Measurements from ENCODE around the gene VAPA.

Gene VAPA

DNA sequence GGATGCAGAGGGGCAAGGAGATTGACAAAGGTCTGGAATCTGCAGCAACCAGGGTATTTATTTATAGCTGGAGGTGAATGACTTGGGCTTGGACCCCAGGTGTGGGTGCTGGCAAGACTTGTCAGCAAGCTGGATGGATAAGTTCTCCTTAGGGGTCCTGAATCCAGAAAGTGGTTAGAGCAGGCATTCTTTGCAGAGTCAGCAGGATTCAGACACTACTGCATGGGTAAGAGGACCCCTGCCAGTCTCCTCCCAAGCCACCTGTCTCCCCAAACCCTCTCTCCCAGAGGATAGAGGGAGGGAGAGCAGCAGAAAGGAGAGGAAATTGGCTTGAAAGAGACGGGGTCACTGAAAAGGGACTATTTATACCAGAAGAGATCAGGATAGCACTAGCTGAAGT lies 89.5 kb downstream of the VAPA start:
- TF ChIP-seq, protein P1, sequence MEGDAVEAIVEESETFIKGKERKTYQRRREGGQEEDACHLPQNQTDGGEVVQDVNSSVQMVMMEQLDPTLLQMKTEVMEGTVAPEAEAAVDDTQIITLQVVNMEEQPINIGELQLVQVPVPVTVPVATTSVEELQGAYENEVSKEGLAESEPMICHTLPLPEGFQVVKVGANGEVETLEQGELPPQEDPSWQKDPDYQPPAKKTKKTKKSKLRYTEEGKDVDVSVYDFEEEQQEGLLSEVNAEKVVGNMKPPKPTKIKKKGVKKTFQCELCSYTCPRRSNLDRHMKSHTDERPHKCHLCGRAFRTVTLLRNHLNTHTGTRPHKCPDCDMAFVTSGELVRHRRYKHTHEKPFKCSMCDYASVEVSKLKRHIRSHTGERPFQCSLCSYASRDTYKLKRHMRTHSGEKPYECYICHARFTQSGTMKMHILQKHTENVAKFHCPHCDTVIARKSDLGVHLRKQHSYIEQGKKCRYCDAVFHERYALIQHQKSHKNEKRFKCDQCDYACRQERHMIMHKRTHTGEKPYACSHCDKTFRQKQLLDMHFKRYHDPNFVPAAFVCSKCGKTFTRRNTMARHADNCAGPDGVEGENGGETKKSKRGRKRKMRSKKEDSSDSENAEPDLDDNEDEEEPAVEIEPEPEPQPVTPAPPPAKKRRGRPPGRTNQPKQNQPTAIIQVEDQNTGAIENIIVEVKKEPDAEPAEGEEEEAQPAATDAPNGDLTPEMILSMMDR (IDR thresholded peaks at IDR 0.05; ENCODE audit: insufficient read depth, low read depth, low read length, missing control alignments) = no peak
- no peak overlapping the region for H3K4me3 ChIP-seq (ENCODE audit: low read length)
- DNase-seq (ENCODE audit: low read depth) = no peak

- H3K4me3 ChIP-seq (ENCODE audit: low read length) = no peak overlapping the region
- TF ChIP-seq, protein P1 (IDR thresholded peaks at IDR 0.05; ENCODE audit: insufficient read depth, low read depth, low read length, missing control alignments) = no peak
- no peak for DNase-seq (ENCODE audit: low read depth)
These were observed 90.0 kb downstream of the VAPA start for GRCh38 chr18:10003866-10004265.

DNA sequence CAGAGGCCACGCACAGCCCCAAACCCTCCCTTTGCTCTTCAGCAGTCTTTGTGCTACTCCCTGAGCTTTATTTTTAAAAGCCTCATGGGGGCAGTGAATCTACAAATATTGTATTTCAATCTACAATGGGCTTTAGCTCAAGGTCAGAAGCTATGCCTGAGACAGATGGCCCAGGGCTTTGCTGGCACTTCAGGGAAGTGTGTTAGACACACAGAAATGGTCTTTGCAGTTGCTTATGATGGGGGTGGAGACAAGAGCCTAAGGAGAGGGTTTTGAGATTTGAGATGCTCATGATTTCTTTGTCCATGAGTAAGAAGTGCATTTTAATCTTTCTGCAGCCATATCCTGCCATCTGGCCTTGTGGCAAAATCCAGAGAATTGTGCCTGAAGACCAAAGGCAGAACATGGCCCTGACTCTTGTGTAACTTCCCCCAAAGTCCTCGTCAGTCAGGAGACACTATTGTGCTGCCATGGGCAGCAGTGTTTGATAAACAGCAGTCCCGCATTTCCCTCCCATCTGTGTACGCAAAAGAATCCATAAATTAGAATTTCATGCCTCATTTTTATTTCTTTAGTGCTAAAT lies 92.6 kb downstream of the VAPA start:
- TF ChIP-seq, protein P1 (IDR thresholded peaks at IDR 0.05; ENCODE audit: insufficient read depth, low read depth, low read length, missing control alignments) = peak; percentile 29
- H3K4me3 ChIP-seq (ENCODE audit: low read length) = no peak overlapping the region
- DNase-seq (ENCODE audit: low read depth) = peak; percentile 35

DNA sequence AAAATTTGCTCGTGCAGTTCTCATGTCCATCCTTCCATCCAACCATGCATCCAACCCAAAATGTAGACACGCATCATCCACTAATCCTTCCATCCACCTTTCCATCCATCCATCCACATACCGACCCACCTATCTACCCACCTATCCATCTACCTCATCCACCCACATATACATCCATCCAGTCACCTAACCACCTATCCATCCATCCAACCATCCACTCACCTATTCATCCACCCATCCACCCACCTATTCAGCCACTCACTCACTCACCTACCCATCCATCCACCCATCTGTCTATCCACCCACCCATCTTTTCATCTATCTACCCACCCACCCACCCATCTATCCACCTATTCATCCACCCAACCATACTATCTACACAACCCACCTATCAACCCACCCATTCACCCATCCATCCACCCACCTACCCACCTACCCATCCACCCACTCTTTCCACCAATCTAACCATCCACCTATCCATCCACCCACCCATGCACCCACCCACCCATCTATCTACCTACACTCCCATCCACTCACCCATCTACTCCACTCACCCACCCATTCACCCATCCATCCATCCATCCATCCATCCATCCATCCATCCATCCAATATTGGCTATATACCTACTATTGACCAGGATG lies 94.3 kb downstream of the VAPA start:
- no peak for DNase-seq (ENCODE audit: low read depth)
- no peak overlapping the region for H3K4me3 ChIP-seq (ENCODE audit: low read length)
- TF ChIP-seq, protein P1 (IDR thresholded peaks at IDR 0.05; ENCODE audit: insufficient read depth, low read depth, low read length, missing control alignments) = no peak
